ENCODE results near the gene FAM98A.

DNA sequence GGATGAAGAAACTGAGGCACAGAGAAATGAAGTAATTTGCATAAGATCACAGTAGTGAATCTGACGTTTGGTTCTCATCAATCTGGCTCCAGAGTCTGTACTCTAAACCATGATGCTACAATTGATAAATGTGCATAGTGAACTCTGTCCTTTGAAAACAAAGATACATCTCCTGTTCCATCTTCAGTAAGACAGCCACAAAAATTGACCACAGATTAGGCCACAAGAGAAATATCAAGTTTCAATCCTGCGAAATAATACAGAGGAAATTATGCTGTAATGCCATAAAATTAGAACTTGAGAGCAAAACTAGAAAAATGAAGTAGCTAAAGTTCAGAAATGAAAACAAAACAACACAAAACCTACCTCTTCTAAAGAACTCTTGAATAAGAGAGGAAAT is 28.4 kb downstream of the FAM98A start:
- TF ChIP-seq POLR2AphosphoS5 (IDR thresholded peaks at IDR 0.05; ENCODE audit: low read depth, low read length) (no peak), POLR2A (IDR thresholded peaks at IDR 0.05; ENCODE audit: low read depth, low read length) (no peak)
